NCI-H1048 (cell line): ENCODE results near the gene MYOF.
"Not testable (repeated sequence)": the region's sequence is repeated elsewhere in the genome, so short reads cannot be mapped to it uniquely, and the experiment has no call there.

Experiments used
- DNase-seq: peaks from one replicate; lab custom pipeline; 2025; lab: John Stamatoyannopoulos, UW

MYOF gene

GRCh38 chr10:93346694-93347093 lies 135.4 kb downstream of the MYOF start:
- DNase-seq, result no peak

- no peak for DNase-seq
Measured at GRCh38 chr10:93346108-93346507, 136.0 kb downstream of the MYOF start.

GRCh38 chr10:93344691-93345090 lies 137.4 kb downstream of the MYOF start:
- DNase-seq, result no peak

DNA sequence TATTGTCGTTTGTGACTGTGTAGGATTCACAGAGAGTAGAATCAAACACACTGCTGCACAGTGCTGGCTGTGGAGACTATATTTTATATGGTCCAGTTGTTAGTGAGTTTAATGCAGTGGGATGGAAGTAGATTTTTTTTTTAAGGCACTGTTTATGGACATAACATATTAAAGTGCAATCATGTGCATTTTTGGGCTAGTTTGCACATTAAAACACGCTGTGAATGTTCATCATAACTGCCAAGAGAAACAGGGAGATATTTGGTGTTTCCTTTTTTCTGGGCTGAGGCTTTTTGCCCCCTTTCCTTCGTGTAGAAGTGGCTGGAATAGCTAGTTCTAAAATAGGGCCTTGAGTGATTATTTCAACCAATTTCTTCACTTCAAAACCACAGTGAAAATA lies 139.2 kb downstream of the MYOF start:
- DNase-seq, result no peak

DNA sequence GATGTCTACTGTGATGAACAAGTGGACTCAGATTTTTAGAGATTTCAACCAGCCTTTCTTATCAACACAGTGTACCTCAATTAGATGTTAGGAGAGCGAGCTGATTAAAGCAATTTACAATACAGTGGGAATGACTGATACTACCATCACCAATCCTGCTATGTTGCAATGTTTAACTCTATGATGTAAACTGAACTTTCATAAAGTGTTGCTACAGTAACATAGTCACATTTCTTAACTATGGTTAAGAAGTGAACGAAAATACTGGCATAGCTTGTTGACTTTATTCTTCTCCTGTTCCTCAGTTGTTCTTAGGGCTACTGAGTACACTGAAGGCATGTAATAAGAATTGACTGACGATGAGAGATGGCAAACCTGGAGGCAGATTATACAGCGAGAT lies 139.8 kb downstream of the MYOF start:
- no peak for DNase-seq

DNA sequence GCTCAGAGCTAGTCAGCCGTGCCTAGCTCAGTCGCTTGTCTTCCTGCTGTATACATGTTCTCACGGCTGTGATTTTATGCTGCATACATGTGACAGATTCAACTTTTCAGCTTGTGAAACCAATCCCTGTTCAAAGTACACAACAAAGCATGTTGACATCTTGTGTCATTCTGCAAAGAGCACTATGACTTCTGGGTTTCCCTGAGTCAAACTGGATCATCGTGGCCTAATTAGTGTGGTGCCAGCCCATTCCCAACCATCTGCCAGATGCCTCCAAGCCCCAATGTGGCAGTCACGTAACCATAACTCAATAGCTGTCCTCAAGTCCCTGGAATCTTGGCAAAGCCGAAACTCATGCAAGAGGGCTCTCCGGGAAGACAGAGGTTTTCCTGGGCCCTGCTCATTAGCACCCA lies 144.8 kb downstream of the MYOF start:
- no peak for DNase-seq

DNA sequence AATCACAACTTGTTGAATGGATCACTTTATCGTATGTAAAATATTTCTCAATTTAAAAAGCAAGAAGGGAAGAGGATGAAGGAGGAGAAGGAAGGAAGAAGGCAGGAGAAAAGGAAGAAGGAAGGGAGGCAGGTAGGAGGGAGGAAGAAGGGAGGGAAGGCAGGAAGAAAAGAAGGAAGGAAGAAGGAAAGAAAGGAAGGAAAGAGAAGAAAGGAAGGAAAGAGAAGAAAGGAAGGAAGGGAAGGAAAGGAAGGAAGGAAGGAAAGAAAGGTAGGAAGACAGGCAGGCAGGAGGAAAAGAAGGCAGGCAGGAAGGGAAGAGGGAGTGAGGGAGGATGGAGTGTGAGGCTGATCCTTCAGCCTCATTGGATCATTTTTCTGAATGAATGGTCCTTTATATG lies 145.5 kb downstream of the MYOF start:
- DNase-seq, result no peak

GRCh38 chr10:93336110-93336509 lies 146.0 kb downstream of the MYOF start:
- no peak for DNase-seq

GRCh38 chr10:93334901-93335327 lies 147.2 kb downstream of the MYOF start:
- no peak for DNase-seq

GRCh38 chr10:93334181-93334580 lies 148.0 kb downstream of the MYOF start:
- DNase-seq, result no peak

GRCh38 chr10:93333278-93333978 lies 148.7 kb downstream of the MYOF start:
- DNase-seq, result no peak

GRCh38 chr10:93330824-93331223 lies 151.3 kb downstream of the MYOF start:
- DNase-seq, result no peak

GRCh38 chr10:93319896-93320295 lies 162.2 kb downstream of the MYOF start:
- no peak for DNase-seq

- no peak for DNase-seq
Measured at GRCh38 chr10:93319096-93319495, 163.0 kb downstream of the MYOF start.

- no peak for DNase-seq
Measured at GRCh38 chr10:93315246-93315645, 166.9 kb downstream of the MYOF start.

GRCh38 chr10:93314656-93315055 lies 167.5 kb downstream of the MYOF start:
- DNase-seq, result not testable (repeated sequence)

GRCh38 chr10:93313798-93314197 lies 168.3 kb downstream of the MYOF start:
- no peak for DNase-seq

- DNase-seq, result no peak
Measured at GRCh38 chr10:93309062-93309461, 173.1 kb downstream of the MYOF start.

- no peak for DNase-seq
Measured at GRCh38 chr10:93305122-93305521, 177.0 kb downstream of the MYOF start.

- DNase-seq, result no peak
Measured at GRCh38 chr10:93300981-93301380, 181.2 kb downstream of the MYOF start.

- no peak for DNase-seq
Measured at GRCh38 chr10:93300288-93300917, 181.7 kb downstream of the MYOF start.

GRCh38 chr10:93299606-93300287 lies 182.4 kb downstream of the MYOF start:
- no peak for DNase-seq

GRCh38 chr10:93299195-93299594 lies 182.9 kb downstream of the MYOF start:
- DNase-seq, result no peak
